ENCODE measurements around the gene CARNS1. TPM values are rescaled to one million over a fixed set of nuclear protein-coding genes. Genes with fewer than 3 reads are reported as not detected.

The CARNS1 gene
- total and polyA plus RNA-seq, 4 donors = 0.05 to 0.19 (median 0.10) TPM

DNA sequence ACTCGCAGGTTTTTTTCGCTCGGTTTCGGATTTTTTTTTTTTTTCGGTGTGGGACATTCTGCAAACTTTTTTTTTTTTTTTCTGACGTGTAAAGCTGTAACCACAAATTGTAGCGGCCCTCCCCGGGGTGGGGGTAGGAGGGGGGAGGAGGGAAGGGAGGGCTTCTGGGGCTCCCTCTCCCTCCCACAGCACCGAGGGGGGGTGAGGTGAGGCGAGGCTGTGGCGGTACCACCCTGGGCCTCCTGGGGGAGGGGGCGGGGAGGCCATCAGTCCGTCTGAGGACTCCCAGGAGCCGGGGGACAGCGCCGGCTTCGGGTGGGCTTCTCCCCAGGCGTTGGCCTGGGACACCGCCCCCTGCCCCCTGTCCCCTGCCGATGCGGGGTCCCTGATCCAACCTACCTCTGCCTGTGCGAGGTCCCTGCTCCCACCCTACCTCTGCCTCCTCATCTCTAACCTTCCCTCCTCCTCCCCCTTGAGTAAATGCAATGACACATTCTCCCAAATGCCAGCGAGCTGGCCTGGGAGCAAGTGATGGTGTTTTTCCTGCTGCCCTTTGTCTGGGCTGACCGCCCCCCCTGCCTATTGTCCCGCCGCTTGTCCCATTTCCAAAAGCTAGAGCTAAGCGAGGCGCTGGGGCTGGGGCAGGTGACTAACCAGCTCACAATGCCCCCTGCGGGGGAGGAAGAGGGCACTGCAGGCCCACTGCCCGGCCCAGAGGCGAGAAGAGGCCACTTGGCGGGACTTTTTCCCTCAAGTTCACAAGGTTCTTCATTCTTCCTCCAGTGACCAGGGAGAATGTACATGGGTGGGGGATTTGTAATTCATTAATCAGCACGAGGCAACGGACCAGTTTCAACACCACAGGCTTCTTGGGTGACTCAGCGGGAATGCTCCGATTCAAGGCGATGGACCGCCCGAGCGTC, 41.6 kb upstream of the CARNS1 start:
- WGBS = 6% methylated on average over 40 of the region's 40 CpGs
- peak overlapping the region; percentile 56 to 73 for H3K27ac ChIP-seq (ENCODE audit: low read depth in 1 of 2, low read length in 2 of 2)
- no peaks in the 10 kb centered on the region for H3K9me3 ChIP-seq (ENCODE audit: control insufficient read depth in 4 of 4, low read length in 3 of 4)
- H3K4me1 ChIP-seq (ENCODE audit: control insufficient read depth in 4 of 4, insufficient read depth in 4 of 4, low read length in 3 of 4) = peaks cover 8 to 24% (median 10%) of the 10 kb centered on the region in 4 donors
- H3K27me3 ChIP-seq (ENCODE audit: control insufficient read depth in 4 of 4, insufficient read depth in 4 of 4, low read length in 3 of 4) = no peaks in the 10 kb centered on the region
- H3K9ac ChIP-seq (ENCODE audit: low read depth in 1 of 2, low read length in 2 of 2) = peak overlapping the region; percentile 48 to 58
- no peak for DNase-seq (ENCODE audit: low spot score)
- H3K4me3 ChIP-seq (ENCODE audit: low read depth in 1 of 3, low read length in 3 of 3) = peak overlapping the region in 2 of 3 donors; percentile 47 to 75
- TF ChIP-seq SP1 (IDR thresholded peaks at IDR 0.05) (peak; percentile 41), RAD21 (IDR thresholded peaks at IDR 0.05) (peak; percentile 61 to 73), GABPA (IDR thresholded peaks at IDR 0.05 in 1 of 2, conservative IDR thresholded peaks at IDR 0.05 in 1 of 2) (no peak), JUND (IDR thresholded peaks at IDR 0.05) (peak; percentile 53 to 80), YY1 (IDR thresholded peaks at IDR 0.05) (peak; percentile 57), FOXA2 (IDR thresholded peaks at IDR 0.05) (no peak), EGR1 (IDR thresholded peaks at IDR 0.05; ENCODE audit: low read depth in 2 of 2) (peak; percentile 76 to 94), TAF1 (conservative IDR thresholded peaks at IDR 0.05) (no peak), HNF4A (conservative IDR thresholded peaks at IDR 0.05) (peak in 1 of 2 donors; percentile 66), RXRA (IDR thresholded peaks at IDR 0.05) (peak; percentile 11 to 62)
- TF ChIP-seq, protein P1, sequence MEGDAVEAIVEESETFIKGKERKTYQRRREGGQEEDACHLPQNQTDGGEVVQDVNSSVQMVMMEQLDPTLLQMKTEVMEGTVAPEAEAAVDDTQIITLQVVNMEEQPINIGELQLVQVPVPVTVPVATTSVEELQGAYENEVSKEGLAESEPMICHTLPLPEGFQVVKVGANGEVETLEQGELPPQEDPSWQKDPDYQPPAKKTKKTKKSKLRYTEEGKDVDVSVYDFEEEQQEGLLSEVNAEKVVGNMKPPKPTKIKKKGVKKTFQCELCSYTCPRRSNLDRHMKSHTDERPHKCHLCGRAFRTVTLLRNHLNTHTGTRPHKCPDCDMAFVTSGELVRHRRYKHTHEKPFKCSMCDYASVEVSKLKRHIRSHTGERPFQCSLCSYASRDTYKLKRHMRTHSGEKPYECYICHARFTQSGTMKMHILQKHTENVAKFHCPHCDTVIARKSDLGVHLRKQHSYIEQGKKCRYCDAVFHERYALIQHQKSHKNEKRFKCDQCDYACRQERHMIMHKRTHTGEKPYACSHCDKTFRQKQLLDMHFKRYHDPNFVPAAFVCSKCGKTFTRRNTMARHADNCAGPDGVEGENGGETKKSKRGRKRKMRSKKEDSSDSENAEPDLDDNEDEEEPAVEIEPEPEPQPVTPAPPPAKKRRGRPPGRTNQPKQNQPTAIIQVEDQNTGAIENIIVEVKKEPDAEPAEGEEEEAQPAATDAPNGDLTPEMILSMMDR (IDR thresholded peaks at IDR 0.05; ENCODE audit: low read depth, low read length, missing input control) = peak; percentile 56
- TF ChIP-seq, protein P2, sequence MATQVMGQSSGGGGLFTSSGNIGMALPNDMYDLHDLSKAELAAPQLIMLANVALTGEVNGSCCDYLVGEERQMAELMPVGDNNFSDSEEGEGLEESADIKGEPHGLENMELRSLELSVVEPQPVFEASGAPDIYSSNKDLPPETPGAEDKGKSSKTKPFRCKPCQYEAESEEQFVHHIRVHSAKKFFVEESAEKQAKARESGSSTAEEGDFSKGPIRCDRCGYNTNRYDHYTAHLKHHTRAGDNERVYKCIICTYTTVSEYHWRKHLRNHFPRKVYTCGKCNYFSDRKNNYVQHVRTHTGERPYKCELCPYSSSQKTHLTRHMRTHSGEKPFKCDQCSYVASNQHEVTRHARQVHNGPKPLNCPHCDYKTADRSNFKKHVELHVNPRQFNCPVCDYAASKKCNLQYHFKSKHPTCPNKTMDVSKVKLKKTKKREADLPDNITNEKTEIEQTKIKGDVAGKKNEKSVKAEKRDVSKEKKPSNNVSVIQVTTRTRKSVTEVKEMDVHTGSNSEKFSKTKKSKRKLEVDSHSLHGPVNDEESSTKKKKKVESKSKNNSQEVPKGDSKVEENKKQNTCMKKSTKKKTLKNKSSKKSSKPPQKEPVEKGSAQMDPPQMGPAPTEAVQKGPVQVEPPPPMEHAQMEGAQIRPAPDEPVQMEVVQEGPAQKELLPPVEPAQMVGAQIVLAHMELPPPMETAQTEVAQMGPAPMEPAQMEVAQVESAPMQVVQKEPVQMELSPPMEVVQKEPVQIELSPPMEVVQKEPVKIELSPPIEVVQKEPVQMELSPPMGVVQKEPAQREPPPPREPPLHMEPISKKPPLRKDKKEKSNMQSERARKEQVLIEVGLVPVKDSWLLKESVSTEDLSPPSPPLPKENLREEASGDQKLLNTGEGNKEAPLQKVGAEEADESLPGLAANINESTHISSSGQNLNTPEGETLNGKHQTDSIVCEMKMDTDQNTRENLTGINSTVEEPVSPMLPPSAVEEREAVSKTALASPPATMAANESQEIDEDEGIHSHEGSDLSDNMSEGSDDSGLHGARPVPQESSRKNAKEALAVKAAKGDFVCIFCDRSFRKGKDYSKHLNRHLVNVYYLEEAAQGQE (IDR thresholded peaks at IDR 0.05) = peak; percentile 27
- H3K36me3 ChIP-seq (ENCODE audit: control insufficient read depth in 4 of 4, insufficient read depth in 3 of 4, low read depth in 1 of 4, low read length in 3 of 4) = no peaks in the 10 kb centered on the region

DNA sequence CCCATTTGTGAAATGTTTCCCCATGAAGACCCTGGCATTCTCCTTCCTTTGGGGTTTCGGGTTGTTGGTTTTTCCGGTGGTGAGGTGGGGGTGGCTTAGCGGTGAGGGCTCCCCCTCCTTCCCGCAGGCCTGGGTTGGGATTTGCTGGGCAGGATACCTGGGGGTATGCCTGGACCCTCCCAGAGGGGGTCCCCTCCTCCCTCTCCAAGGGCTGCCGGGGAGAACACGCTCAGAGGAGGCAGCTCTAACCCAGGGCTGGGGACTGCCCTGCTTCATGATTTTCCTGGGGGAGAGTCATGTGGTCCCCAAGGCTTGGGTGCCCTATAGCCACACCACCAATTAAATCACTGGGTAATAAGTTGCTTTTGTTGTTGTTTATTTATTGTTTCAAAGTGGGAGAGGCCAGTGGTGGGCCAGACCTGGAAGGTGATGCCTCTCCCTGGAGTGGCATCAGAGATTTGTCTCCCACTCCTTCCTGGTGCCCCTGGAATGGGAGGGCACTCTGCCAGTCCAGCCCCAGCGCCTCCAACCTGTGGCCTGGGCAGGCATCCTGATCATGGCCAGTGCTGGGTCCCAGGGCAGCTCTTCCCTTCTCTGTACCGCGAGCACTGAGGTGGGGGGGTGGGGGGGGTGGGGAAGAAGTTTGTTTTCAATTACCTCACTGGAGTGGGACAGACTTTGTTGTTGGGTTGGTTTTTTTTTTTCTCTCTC, 40.8 kb upstream of the CARNS1 start:
- H3K9me3 ChIP-seq (ENCODE audit: control insufficient read depth in 4 of 4, low read length in 3 of 4) = no peaks in the 10 kb centered on the region
- peak overlapping the region in 1 of 2 donors; percentile 58 for H3K9ac ChIP-seq (ENCODE audit: low read depth in 1 of 2, low read length in 2 of 2)
- H3K27me3 ChIP-seq (ENCODE audit: control insufficient read depth in 4 of 4, insufficient read depth in 4 of 4, low read length in 3 of 4) = no peaks in the 10 kb centered on the region
- no peak for TF ChIP-seq EGR1 (IDR thresholded peaks at IDR 0.05; ENCODE audit: low read depth in 2 of 2)
- TF ChIP-seq, protein P1 (IDR thresholded peaks at IDR 0.05; ENCODE audit: low read depth, low read length, missing input control) = no peak
- TF ChIP-seq, protein P3, sequence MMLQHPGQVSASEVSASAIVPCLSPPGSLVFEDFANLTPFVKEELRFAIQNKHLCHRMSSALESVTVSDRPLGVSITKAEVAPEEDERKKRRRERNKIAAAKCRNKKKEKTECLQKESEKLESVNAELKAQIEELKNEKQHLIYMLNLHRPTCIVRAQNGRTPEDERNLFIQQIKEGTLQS (IDR thresholded peaks at IDR 0.05) = no peak
- H3K4me1 ChIP-seq (ENCODE audit: control insufficient read depth in 4 of 4, insufficient read depth in 4 of 4, low read length in 3 of 4) = peaks cover 8 to 24% (median 10%) of the 10 kb centered on the region in 4 donors
- DNase-seq (ENCODE audit: low spot score) = no peak
- no peaks in the 10 kb centered on the region for H3K36me3 ChIP-seq (ENCODE audit: control insufficient read depth in 4 of 4, insufficient read depth in 3 of 4, low read depth in 1 of 4, low read length in 3 of 4)
- 38% methylated on average over 9 of the region's 9 CpGs for WGBS
- no peak overlapping the region for H3K27ac ChIP-seq (ENCODE audit: low read depth in 1 of 2, low read length in 2 of 2)
- H3K4me3 ChIP-seq (ENCODE audit: low read depth in 1 of 3, low read length in 3 of 3) = no peak overlapping the region

All from liver (tissue), 9 donors.